ENCODE results near the gene NDUFA5.

The NDUFA5 gene

GRCh38 chr7:123573896-123574467 is 16.4 kb upstream of the NDUFA5 start:
- TF ChIP-seq, protein P1, sequence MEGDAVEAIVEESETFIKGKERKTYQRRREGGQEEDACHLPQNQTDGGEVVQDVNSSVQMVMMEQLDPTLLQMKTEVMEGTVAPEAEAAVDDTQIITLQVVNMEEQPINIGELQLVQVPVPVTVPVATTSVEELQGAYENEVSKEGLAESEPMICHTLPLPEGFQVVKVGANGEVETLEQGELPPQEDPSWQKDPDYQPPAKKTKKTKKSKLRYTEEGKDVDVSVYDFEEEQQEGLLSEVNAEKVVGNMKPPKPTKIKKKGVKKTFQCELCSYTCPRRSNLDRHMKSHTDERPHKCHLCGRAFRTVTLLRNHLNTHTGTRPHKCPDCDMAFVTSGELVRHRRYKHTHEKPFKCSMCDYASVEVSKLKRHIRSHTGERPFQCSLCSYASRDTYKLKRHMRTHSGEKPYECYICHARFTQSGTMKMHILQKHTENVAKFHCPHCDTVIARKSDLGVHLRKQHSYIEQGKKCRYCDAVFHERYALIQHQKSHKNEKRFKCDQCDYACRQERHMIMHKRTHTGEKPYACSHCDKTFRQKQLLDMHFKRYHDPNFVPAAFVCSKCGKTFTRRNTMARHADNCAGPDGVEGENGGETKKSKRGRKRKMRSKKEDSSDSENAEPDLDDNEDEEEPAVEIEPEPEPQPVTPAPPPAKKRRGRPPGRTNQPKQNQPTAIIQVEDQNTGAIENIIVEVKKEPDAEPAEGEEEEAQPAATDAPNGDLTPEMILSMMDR (conservative IDR thresholded peaks at IDR 0.05; ENCODE audit: control insufficient read depth, insufficient read depth, low read depth, low read length): no peak
- H3K4me3 ChIP-seq (ENCODE audit: control insufficient read depth, low read depth, low read length): no peak overlapping the region
- peak; percentile 20 for DNase-seq (ENCODE audit: low read depth)

GRCh38 chr7:123573341-123573740 is 15.7 kb upstream of the NDUFA5 start:
- H3K4me3 ChIP-seq (ENCODE audit: control insufficient read depth, low read depth, low read length): no peak overlapping the region
- no peak for DNase-seq (ENCODE audit: low read depth)
- TF ChIP-seq, protein P1 (conservative IDR thresholded peaks at IDR 0.05; ENCODE audit: control insufficient read depth, insufficient read depth, low read depth, low read length): no peak

DNA sequence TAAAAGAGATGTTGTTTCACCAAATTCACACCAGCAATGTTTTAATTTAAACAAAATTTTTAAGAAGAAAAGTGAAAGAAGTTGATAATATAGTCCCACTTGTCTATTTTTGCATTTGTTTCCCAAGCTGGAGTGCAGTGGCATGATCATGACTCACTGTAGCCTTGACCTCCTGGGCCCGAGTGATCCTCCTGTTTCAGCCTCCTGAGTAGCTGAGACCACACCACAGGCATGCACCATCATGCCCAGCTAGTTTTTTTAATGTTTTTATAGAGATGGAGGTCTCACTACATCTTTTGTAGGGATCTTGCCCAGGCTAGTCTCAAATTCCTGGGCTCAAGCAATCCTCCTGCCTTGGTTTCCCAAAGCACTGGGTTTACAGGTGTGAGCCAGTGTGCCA is 14.1 kb upstream of the NDUFA5 start:
- no peak overlapping the region for H3K4me3 ChIP-seq (ENCODE audit: control insufficient read depth, low read depth, low read length)
- DNase-seq (ENCODE audit: low read depth): peak; percentile 35
- TF ChIP-seq, protein P1 (conservative IDR thresholded peaks at IDR 0.05; ENCODE audit: control insufficient read depth, insufficient read depth, low read depth, low read length): no peak

DNA sequence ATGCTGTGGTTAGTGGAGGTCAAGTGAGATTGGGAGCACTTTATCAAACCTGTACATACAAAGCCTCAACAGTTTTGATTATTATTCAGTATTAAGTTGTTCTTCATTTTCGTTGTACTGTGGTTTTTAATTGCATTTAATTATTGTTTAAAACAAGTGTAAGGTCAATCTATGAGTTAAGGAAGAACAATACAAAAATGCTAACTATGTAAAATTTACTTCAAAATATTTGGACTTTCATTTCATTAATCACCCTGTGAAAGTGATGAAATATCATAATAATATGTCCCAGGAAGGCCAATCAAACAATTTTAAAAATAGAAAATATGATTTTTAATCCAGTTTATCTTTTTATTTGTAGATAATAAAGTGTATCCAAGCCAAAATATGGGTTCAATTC is 13.6 kb upstream of the NDUFA5 start:
- H3K4me3 ChIP-seq (ENCODE audit: control insufficient read depth, low read depth, low read length): no peak overlapping the region
- no peak for DNase-seq (ENCODE audit: low read depth)
- TF ChIP-seq, protein P1 (conservative IDR thresholded peaks at IDR 0.05; ENCODE audit: control insufficient read depth, insufficient read depth, low read depth, low read length): no peak

DNA sequence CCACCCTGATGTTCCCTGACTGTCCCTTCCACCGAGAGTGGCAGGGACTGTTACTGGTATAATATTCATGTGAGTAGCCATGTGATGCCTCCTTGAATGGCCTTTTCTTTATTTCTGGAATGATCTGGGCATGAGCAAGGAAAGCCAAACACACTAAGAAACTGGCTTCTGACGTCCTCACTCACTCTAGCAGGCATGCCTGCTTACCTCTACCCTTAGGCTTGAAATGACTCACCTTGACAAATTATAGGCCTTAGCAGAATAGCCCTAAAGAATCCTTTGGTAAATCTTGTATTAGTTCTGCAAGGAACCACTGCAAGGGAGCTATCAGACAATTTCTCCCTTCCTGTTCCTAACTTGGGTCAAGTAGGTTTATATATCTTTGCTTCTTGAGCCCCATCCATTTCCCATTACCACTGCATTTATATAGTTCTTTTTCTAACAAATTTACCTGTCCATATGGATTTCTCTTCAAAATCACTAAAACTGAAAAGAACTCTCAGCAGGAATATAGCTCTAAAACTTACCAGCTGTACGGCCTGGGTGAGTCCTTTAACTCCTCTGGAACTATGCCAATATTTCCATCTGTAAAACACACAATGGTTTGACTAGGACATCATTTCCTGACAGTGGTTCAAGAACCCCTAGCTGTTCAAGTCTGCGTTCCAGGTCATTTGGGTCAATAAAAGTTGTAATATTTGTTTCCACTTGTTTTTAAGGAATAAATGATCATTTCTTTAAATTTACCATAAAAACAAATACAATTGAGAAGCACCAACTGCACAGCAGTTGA is 13.0 kb upstream of the NDUFA5 start:
- peak; percentile 7 for DNase-seq (ENCODE audit: low read depth)
- TF ChIP-seq, protein P1 (conservative IDR thresholded peaks at IDR 0.05; ENCODE audit: control insufficient read depth, insufficient read depth, low read depth, low read length): no peak
- no peak overlapping the region for H3K4me3 ChIP-seq (ENCODE audit: control insufficient read depth, low read depth, low read length)

DNA sequence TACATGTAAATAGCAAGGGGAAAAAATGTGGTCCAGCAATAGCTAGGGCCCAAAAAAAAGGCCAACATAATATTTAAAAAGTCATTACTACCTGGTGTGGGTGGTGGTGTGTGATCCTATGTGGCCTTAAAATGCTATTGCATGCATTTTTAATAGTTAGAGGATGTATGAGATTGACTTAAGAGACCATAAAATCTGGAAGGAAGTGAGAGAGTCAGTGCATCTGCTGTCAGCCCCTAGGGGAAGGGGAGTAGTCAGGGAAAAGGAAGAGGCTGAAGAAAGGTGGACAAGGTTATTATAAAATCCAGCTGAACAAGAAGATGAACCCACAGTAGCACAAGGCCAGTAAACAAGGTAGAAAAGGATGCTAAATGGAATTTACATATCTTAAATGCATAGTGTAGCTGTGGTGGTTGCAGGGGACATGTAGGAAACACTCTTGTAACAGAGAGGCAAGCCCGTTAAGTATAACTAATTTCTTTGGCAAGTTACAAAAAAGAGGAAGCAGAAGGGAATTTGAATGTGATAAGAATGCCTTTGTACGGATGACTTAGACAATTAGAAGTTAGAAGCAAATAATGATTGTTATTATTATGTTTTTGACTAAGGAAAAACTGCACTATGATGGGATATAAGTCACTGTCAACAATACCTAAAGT is 11.9 kb upstream of the NDUFA5 start:
- TF ChIP-seq, protein P1 (conservative IDR thresholded peaks at IDR 0.05; ENCODE audit: control insufficient read depth, insufficient read depth, low read depth, low read length): no peak
- H3K4me3 ChIP-seq (ENCODE audit: control insufficient read depth, low read depth, low read length): no peak overlapping the region
- no peak for DNase-seq (ENCODE audit: low read depth)
